Mucosa of descending colon (tissue), 3 donors: ENCODE measurements around the gene PIR. TPM values are rescaled to one million over a fixed set of nuclear protein-coding genes. Genes with fewer than 3 reads are reported as not detected.

Experiments
- ATAC-seq: fragments of 200-7000 bp; cut with Tn5 transposase; one replicate; pipeline ENCODE4 v1.9.1; 2020; ENCODE audit warnings: mild to moderate bottlenecking, moderate library complexity
- DNase-seq, 3 donors: peaks; one replicate each; pipeline ENCODE4 v3.0.0-alpha.2; 2020
- H3K36me3 ChIP-seq: fragments of 200-600 bp; one replicate; pipeline ENCODE4 v1.8.0; 2021; ENCODE audit warnings: low read depth, mild to moderate bottlenecking
- H3K4me1 ChIP-seq: fragments of 200-600 bp; one replicate; pipeline ENCODE4 v1.8.0; 2021; ENCODE audit warnings: low read depth, mild to moderate bottlenecking
- H3K4me3 ChIP-seq: fragments of 200-600 bp; one replicate; pipeline ENCODE4 v1.8.0; 2021; ENCODE audit warnings: mild to moderate bottlenecking
- H3K9me3 ChIP-seq: fragments of 200-600 bp; one replicate; pipeline ENCODE4 v1.8.0; 2021; ENCODE audit warnings: mild to moderate bottlenecking
- CTCF ChIP-seq: fragments of 200-600 bp; IDR thresholded peaks from one replicate; pipeline ENCODE4 v1.8.0; 2022; ENCODE audit warnings: antibody characterized with exemption, mild to moderate bottlenecking
- intact Hi-C, 2 donors: fragments of 100-400 bp; cut with DNase I in 1 of 2; cut with micrococcal nuclease in 1 of 2; formaldehyde crosslinking; loops; one replicate each; pipeline versions ENCODE4 v1.11.0 to v1.11.1; 2022; cut with DNase I, micrococcal nuclease
- total RNA-seq, 3 donors: library from RNA; stranded (reverse); fragmentation: NEBNext Ultra II Directional in 2 of 3; extraction: Animal tissue kit (Norgen Biotek cat#: 25700) in 2 of 3; gene quantifications; one replicate each; pipeline versions ENCODE4 v1.2.1 to v1.2.4, GENCODE V29; 2021 to 2023
- donor health status: DM: no; HTN: no; CAD: no; lungs with moderate emphysema.
- donor health status: DM: no; HTN: no; CAD: no.
- donor health status: DM: no; HTN: yes; CAD: no.

PIR gene
- total RNA-seq, 3 donors from 2014 or later = 6.0 to 9.7 (median 8.4) TPM

GRCh38 chrX:15469613-15470012 lies 23.5 kb downstream of the PIR start:
- DNase-seq (no peak), ATAC-seq (peak; percentile 73)
- Histone ChIP-seq H3K4me3 (no peak overlapping the region), H3K9me3 (no peaks in the 10 kb centered on the region), H3K4me1 (no peaks in the 10 kb centered on the region), H3K36me3 (no peaks in the 10 kb centered on the region)
- intact Hi-C loops = loop anchor here in 1 of 2 donors (5.0 kb wide), 1 partner anchor 122 kb away; no protein-coding TSS in a partner anchor
- no peak for TF ChIP-seq CTCF

GRCh38 chrX:15468036-15468435 lies 25.1 kb downstream of the PIR start:
- Histone ChIP-seq H3K9me3 (no peaks in the 10 kb centered on the region), H3K4me1 (no peaks in the 10 kb centered on the region), H3K4me3 (no peak overlapping the region), H3K36me3 (no peaks in the 10 kb centered on the region)
- peak in 1 of 3 donors; percentile 38 for DNase-seq
- intact Hi-C loops = loop anchor here in 1 of 2 donors (5.0 kb wide), 1 partner anchor 121 kb away; no protein-coding TSS in a partner anchor
- TF ChIP-seq CTCF = no peak
- ATAC-seq = peak; percentile 47

GRCh38 chrX:15465896-15466651 lies 27.1 kb downstream of the PIR start:
- intact Hi-C loops = loop anchor here in 1 of 2 donors (5.0 kb wide), 1 partner anchor 119 kb away; no protein-coding TSS in a partner anchor
- Histone ChIP-seq H3K9me3 (no peaks in the 10 kb centered on the region), H3K4me1 (no peaks in the 10 kb centered on the region), H3K36me3 (no peaks in the 10 kb centered on the region), H3K4me3 (no peak overlapping the region)
- no peak for TF ChIP-seq CTCF
- DNase-seq (no peak), ATAC-seq (no peak)

- no peak for DNase-seq
- TF ChIP-seq CTCF = no peak
- Histone ChIP-seq H3K4me3 (no peak overlapping the region), H3K9me3 (no peaks in the 10 kb centered on the region), H3K4me1 (no peaks in the 10 kb centered on the region), H3K36me3 (no peaks in the 10 kb centered on the region)
- ATAC-seq = no peak
- intact Hi-C loops = loop anchor here in 1 of 2 donors (5.0 kb wide), 1 partner anchor 118 kb away; no protein-coding TSS in a partner anchor
These were observed 27.8 kb downstream of the PIR start for GRCh38 chrX:15465347-15465746.

- intact Hi-C loops = loop anchor here (5.0 kb wide), 1 partner anchor 117 kb away; no protein-coding TSS in a partner anchor
- Histone ChIP-seq H3K4me1 (no peaks in the 10 kb centered on the region), H3K9me3 (no peaks in the 10 kb centered on the region), H3K36me3 (no peaks in the 10 kb centered on the region), H3K4me3 (no peak overlapping the region)
- no peak for TF ChIP-seq CTCF
- ATAC-seq = no peak
- no peak for DNase-seq
These were observed 28.4 kb downstream of the PIR start for GRCh38 chrX:15464704-15465103.
